Endothelial cell (in vitro differentiated cells): ENCODE measurements around the gene SCD5. TPM values are rescaled to one million over a fixed set of nuclear protein-coding genes. Genes with fewer than 3 reads are reported as not detected.

Experiments
- DNase-seq: peaks from one replicate; pipeline ENCODE4 v3.0.0; 2021; ENCODE audit warnings: low spot score
- H3K27ac Mint-ChIP-seq: one replicate; pipeline ENCODE4 v1.8.0; 2021; ENCODE audit warnings: mixed read lengths, inconsistent platforms; ENCODE audit not compliant: unreplicated experiment
- H3K27me3 Mint-ChIP-seq: one replicate; pipeline ENCODE4 v1.8.0; 2021; ENCODE audit warnings: mild to moderate bottlenecking, moderate library complexity, mixed read lengths, inconsistent platforms; ENCODE audit not compliant: unreplicated experiment
- H3K36me3 Mint-ChIP-seq: one replicate; pipeline ENCODE4 v1.8.0; 2021; ENCODE audit warnings: mild to moderate bottlenecking, low read depth, mixed read lengths, inconsistent platforms; ENCODE audit not compliant: unreplicated experiment
- H3K4me1 Mint-ChIP-seq: one replicate; pipeline ENCODE4 v1.8.0; 2021; ENCODE audit warnings: mild to moderate bottlenecking, mixed read lengths, inconsistent platforms; ENCODE audit not compliant: unreplicated experiment
- H3K4me3 Mint-ChIP-seq: one replicate; pipeline ENCODE4 v1.8.0; 2021; ENCODE audit warnings: mild to moderate bottlenecking, mixed read lengths, inconsistent platforms; ENCODE audit not compliant: unreplicated experiment
- H3K9me3 Mint-ChIP-seq: one replicate; pipeline ENCODE4 v1.8.0; 2021; ENCODE audit warnings: mixed read lengths, inconsistent platforms; ENCODE audit not compliant: unreplicated experiment
- CTCF ChIP-seq: fragments of 200-600 bp; sonication (generic); IDR thresholded peaks from one replicate; pipeline ENCODE4 v1.5.0; 2021; ENCODE audit warnings: antibody characterized with exemption; ENCODE audit not compliant: unreplicated experiment
- total RNA-seq: library from RNA; stranded (reverse); fragmentation: NEBNext Ultra II Directional; extraction: Animal tissue kit (Norgen Biotek cat#: 25700); gene quantifications from one replicate; pipeline ENCODE4 v1.2.1, GENCODE V29; 2021; ENCODE audit not compliant: unreplicated experiment

SCD5 gene
- total RNA-seq, 1 donor from 2014 or later: 0.38 TPM

DNA sequence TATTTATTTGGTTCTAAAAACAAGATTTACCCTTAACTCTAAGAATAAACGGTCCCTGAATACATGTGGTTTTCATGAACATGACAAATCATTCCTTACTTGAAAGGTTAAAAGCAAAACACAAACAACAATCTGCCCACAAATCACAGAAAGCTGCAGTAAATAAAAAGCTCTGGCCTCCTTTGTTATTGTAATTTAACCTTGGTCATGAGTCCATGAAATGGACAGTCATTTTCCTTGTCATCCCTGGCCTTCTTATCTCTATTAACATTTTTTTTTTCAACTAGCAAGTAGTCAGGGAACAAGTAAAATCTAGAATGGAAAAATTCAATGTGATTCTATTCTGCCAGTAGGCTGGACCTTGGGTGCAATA is 92.7 kb downstream of the SCD5 start:
- no peaks in the 10 kb centered on the region for H3K36me3 Mint-ChIP-seq
- no peaks in the 10 kb centered on the region for H3K4me1 Mint-ChIP-seq
- TF ChIP-seq CTCF: no peak
- no peak for DNase-seq
- no peaks in the 10 kb centered on the region for H3K27me3 Mint-ChIP-seq
- no peak overlapping the region for H3K27ac Mint-ChIP-seq
- no peaks in the 10 kb centered on the region for H3K9me3 Mint-ChIP-seq
- no peak overlapping the region for H3K4me3 Mint-ChIP-seq

DNA sequence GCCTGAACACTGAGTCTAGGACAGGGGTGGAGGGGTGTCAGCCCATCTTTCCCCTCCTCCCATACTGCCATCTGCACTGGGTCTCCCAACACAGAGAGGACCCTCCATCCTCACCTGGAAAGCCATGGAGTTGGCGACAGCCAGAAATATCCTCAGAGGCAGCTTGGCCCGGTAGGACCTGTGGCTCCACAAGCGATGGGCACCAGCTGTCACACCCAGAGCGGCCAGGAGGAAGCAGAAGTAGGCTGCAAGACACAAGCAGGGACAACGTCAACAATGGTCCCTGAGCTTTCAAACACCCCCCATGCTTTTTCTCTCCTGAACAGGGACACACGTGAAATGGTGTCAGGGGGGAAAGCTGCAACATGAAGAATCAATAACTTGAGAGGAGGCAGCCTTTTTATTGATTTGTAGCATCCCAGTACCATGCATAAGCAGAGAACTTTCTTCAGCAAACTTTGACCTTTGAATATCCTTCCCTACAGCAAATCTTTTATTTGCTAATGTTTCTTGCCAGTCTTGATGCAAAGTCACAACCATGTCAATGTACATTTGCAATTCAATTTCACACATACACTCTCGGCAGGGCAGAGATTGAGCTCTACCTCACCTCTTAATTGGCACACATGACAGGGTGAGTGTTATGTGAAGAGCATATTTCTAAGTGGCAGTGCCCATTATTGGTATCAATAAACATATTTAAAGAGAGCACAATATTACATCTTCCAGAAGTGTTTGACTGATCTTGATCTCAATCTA is 93.2 kb downstream of the SCD5 start:
- no peak overlapping the region for H3K4me3 Mint-ChIP-seq
- DNase-seq: no peak
- TF ChIP-seq CTCF: no peak
- no peaks in the 10 kb centered on the region for H3K4me1 Mint-ChIP-seq
- H3K27ac Mint-ChIP-seq: no peak overlapping the region
- H3K36me3 Mint-ChIP-seq: no peaks in the 10 kb centered on the region
- H3K9me3 Mint-ChIP-seq: no peaks in the 10 kb centered on the region
- H3K27me3 Mint-ChIP-seq: no peaks in the 10 kb centered on the region

DNA sequence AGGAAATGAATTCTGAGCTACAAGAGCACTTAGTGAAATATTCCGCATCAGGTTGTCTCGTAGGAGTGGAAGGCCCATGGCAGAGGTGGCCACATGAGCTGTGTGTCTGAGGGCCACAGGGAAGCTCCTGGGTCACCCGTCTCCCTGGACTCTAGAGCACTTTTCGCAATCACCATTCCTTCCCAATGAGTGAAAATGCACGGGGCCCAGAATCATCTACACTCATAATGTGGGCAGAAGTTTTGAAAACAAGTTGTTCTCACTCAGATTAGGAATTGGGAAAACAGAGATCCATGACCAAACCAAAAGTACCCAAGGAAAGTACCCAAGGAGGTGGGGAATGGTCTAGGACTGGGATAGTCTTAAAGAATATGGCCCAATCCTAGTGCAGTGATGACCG is 94.4 kb downstream of the SCD5 start:
- Mint-ChIP-seq H3K27me3 (peaks cover 2% of the 10 kb centered on the region), H3K36me3 (no peaks in the 10 kb centered on the region), H3K4me3 (no peak overlapping the region), H3K27ac (no peak overlapping the region), H3K9me3 (no peaks in the 10 kb centered on the region), H3K4me1 (no peaks in the 10 kb centered on the region)
- TF ChIP-seq CTCF: no peak
- no peak for DNase-seq

DNA sequence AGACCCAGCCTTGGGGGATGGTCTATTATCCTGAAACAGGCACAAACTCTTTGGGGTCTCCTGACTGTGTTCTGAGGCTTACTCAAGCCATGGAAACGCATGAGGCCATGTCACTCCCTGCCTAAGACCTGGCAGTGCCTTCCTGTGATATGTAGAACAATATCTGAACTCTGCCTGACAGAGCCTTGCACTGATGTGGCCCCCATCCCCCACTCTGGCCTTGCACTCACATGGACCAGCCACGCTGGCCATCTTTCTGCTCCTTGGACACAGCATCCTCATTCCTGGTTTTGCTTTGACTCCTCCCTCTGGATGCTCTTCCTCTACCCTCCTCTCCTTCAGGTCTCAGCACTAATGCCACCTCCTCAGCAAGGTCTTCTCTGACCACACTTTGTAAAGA is 100.2 kb downstream of the SCD5 start:
- no peak for TF ChIP-seq CTCF
- no peaks in the 10 kb centered on the region for H3K4me1 Mint-ChIP-seq
- peaks cover 5% of the 10 kb centered on the region for H3K27me3 Mint-ChIP-seq
- no peak overlapping the region for H3K4me3 Mint-ChIP-seq
- H3K27ac Mint-ChIP-seq: no peak overlapping the region
- H3K9me3 Mint-ChIP-seq: no peaks in the 10 kb centered on the region
- no peak for DNase-seq
- no peaks in the 10 kb centered on the region for H3K36me3 Mint-ChIP-seq

GRCh38 chr4:82697561-82697960 is 101.0 kb downstream of the SCD5 start:
- no peak overlapping the region for H3K27ac Mint-ChIP-seq
- TF ChIP-seq CTCF: no peak
- no peaks in the 10 kb centered on the region for H3K36me3 Mint-ChIP-seq
- peaks cover 6% of the 10 kb centered on the region for H3K27me3 Mint-ChIP-seq
- no peaks in the 10 kb centered on the region for H3K4me1 Mint-ChIP-seq
- H3K9me3 Mint-ChIP-seq: no peaks in the 10 kb centered on the region
- no peak for DNase-seq
- H3K4me3 Mint-ChIP-seq: no peak overlapping the region
